Body of pancreas (tissue), 4 donors: ENCODE data around the gene OR2T5.
"Not testable (repeated sequence)": the region's sequence is repeated elsewhere in the genome, so short reads cannot be mapped to it uniquely, and the experiment has no call there.

Experiments used
- CTCF ChIP-seq, 7 experiments: fragments of 450-650 bp in 4 of 7; fragments of 200-600 bp in 3 of 7; sonication (generic) in 3 of 7; IDR thresholded peaks; one replicate each; pipeline ENCODE4 v1.5.1; 2016 to 2019; ENCODE audit warnings: antibody characterized with exemption in 7 of 7
- POLR2A ChIP-seq, 3 donors: fragments of 450-650 bp; IDR thresholded peaks; one replicate each; pipeline ENCODE4 v1.6.1; 2016; ENCODE audit warnings: antibody characterized with exemption in 3 of 3, mild to moderate bottlenecking in 2 of 3

GRCh38 chr1:248537449-248537848 lies 49.1 kb downstream of the OR2T5 start:
- TF ChIP-seq CTCF, POLR2A (IDR thresholded peaks at IDR 0.05): not testable (repeated sequence)
